A549 (cell line): ENCODE measurements around the gene PPP3CA. TPM values are rescaled to one million over a fixed set of nuclear protein-coding genes. Genes with fewer than 3 reads are reported as not detected.
"Not testable (repeated sequence)": the region's sequence is repeated elsewhere in the genome, so short reads cannot be mapped to it uniquely, and the experiment has no call there.

Experiments used
- ATAC-seq, 2 experiments: fragments of 200-7000 bp in 1 of 2; fragments of >200 bp in 1 of 2; cut with Nextera tagmentation in 1 of 2; cut with Tn5 transposase in 1 of 2; 3 replicates each; pipeline versions ENCODE4 v1.8.0 to v1.9.1; 2018 to 2020; ENCODE audit warnings: mild to moderate bottlenecking in 1 of 2, moderate library complexity in 1 of 2
- CTCF ChIA-PET: fragments of 300-600 bp; sonication (Branson Sonifier 250); formaldehyde crosslinking; extraction: SDS; loops from one replicate; lab custom pipeline; 2021; ENCODE audit warnings: antibody characterized with exemption, inconsistent platforms; lab: Yijun Ruan, JAX
- POLR2A ChIA-PET: fragments of 350-600 bp; formaldehyde crosslinking; extraction: SDS; loops from one replicate; lab custom pipeline; 2021; ENCODE audit warnings: antibody characterized with exemption, inconsistent platforms; lab: Yijun Ruan, JAX
- DNase-seq, 2 experiments: peaks; one replicate each; pipeline versions ENCODE4 v3.0.0 to v3.0.0-alpha.2; 2011 to 2016; ENCODE audit warnings: low read depth in 1 of 2, low spot score in 1 of 2
- FAIRE-seq: peaks from 2 replicates; lab custom pipeline; 2011; peaks lifted over from hg19 to GRCh38; lab: Jason Lieb, UNC
- H3K27ac ChIP-seq, 2 experiments: fragments of >200 bp; sonication (Bioruptor Twin); formaldehyde crosslinking; 3 replicates each; pipeline ENCODE4 v1.5.1; 2016 to 2017
- H3K4me1 ChIP-seq: fragments of >200 bp; sonication (Bioruptor Twin); formaldehyde crosslinking; 3 replicates; pipeline ENCODE4 v1.6.1; 2016
- H3K4me2 ChIP-seq: fragments of >200 bp; sonication (Bioruptor Twin); formaldehyde crosslinking; 3 replicates; pipeline ENCODE4 v1.6.1; 2016
- H3K4me3 ChIP-seq: fragments of >200 bp; sonication (Bioruptor Twin); formaldehyde crosslinking; 3 replicates; pipeline ENCODE4 v1.5.1; 2016
- H3K9me3 ChIP-seq: fragments of >200 bp; sonication (Bioruptor Twin); formaldehyde crosslinking; 3 replicates; pipeline ENCODE4 v1.6.1; 2016
- CEBPB ChIP-seq, 2 experiments: fragments of >200 bp in 1 of 2; sonication (Bioruptor Twin) in 1 of 2; formaldehyde crosslinking in 1 of 2; IDR thresholded peaks; 2 replicates each; pipeline ENCODE4 v1.6.1; 2012 to 2016
- ELK1 ChIP-seq: fragments of 150-350 bp; IDR thresholded peaks from 2 replicates; pipeline ENCODE4 v1.6.1; 2014; ENCODE audit warnings: low read depth, mild to moderate bottlenecking, low read length
- ESRRA ChIP-seq: fragments of 150-350 bp; IDR thresholded peaks from 2 replicates; pipeline ENCODE4 v1.6.1; 2014; ENCODE audit warnings: mild to moderate bottlenecking, low read length, borderline replicate concordance
- GATA3 ChIP-seq: IDR thresholded peaks from 2 replicates; pipeline ENCODE4 v1.6.1; 2012; ENCODE audit warnings: borderline replicate concordance
- HOXB13 ChIP-seq: fragments of 250-450 bp; sonication (Bioruptor Pico); IDR thresholded peaks from 2 replicates; pipeline ENCODE4 v1.5.0; 2020; ENCODE audit warnings: low read depth, mild to moderate bottlenecking, moderate library complexity
- KDM1A ChIP-seq: fragments of 200-600 bp; sonication (generic); IDR thresholded peaks from 2 replicates; pipeline ENCODE4 v1.6.1; 2016; ENCODE audit warnings: low read depth, mild to moderate bottlenecking
- KDM5A ChIP-seq: fragments of 200-600 bp; sonication (generic); IDR thresholded peaks from 2 replicates; pipeline ENCODE4 v1.6.1; 2016; ENCODE audit warnings: antibody characterized with exemption, mild to moderate bottlenecking
- NR3C1 ChIP-seq: fragments of >200 bp; sonication (Bioruptor Twin); formaldehyde crosslinking; IDR thresholded peaks from 3 replicates; pipeline ENCODE4 v1.6.1; 2017
- REST ChIP-seq: fragments of 200-600 bp; sonication (generic); IDR thresholded peaks from 2 replicates; pipeline ENCODE4 v1.6.1; 2016; ENCODE audit warnings: antibody characterized with exemption, mild to moderate bottlenecking, moderate library complexity
- SMC3 ChIP-seq: fragments of >200 bp; sonication (Bioruptor Twin); formaldehyde crosslinking; IDR thresholded peaks from 3 replicates; pipeline ENCODE4 v1.6.1; 2018; ENCODE audit warnings: inconsistent platforms
- ZFP36 ChIP-seq: fragments of 450-650 bp; IDR thresholded peaks from 2 replicates; pipeline ENCODE4 v1.6.1; 2014; ENCODE audit warnings: borderline replicate concordance; ENCODE audit not compliant: partially characterized antibody
- ZSCAN20 ChIP-seq: fragments of 250-450 bp; sonication (Bioruptor Pico); IDR thresholded peaks from 2 replicates; pipeline ENCODE4 v1.8.0; 2022; ENCODE audit warnings: mild to moderate bottlenecking, moderate library complexity
- WGBS: methylation state at CpG from one replicate; pipeline ENCODE4 v1.1.6; 2017; ENCODE audit errors: missing lambda C conversion rate; 5-methylcytosine and 5-hydroxymethylcytosine counted together
- polyA plus RNA-seq, 4 experiments: library from polyadenylated mRNA; depleted of rRNA in 3 of 4; stranded (reverse); fragments of >200 nt; fragmentation: RNase III in 1 of 4; extraction: RNeasy Plus Mini Kit Qiagen cat#74134 plus additional on column Dnase treatment in 1 of 4; gene quantifications; 2 replicates in 3 of 4; 3 replicates in 1 of 4; pipeline ENCODE4 v1.2.3, GENCODE V29; 2011 to 2017
- TF ChIP-seq, protein P1 (sequence below): fragments of >200 bp; sonication (Bioruptor Twin); formaldehyde crosslinking; IDR thresholded peaks from 2 replicates; pipeline ENCODE4 v1.6.1; 2016
- TF ChIP-seq, protein P2 (sequence below): IDR thresholded peaks from 2 replicates; pipeline ENCODE4 v1.6.1; 2012; ENCODE audit warnings: low read depth, borderline replicate concordance

The PPP3CA gene
- polyA plus RNA-seq, 2 of the 4 experiments (the other 2 are of a cell fraction): 21.4 to 42.4 TPM

DNA sequence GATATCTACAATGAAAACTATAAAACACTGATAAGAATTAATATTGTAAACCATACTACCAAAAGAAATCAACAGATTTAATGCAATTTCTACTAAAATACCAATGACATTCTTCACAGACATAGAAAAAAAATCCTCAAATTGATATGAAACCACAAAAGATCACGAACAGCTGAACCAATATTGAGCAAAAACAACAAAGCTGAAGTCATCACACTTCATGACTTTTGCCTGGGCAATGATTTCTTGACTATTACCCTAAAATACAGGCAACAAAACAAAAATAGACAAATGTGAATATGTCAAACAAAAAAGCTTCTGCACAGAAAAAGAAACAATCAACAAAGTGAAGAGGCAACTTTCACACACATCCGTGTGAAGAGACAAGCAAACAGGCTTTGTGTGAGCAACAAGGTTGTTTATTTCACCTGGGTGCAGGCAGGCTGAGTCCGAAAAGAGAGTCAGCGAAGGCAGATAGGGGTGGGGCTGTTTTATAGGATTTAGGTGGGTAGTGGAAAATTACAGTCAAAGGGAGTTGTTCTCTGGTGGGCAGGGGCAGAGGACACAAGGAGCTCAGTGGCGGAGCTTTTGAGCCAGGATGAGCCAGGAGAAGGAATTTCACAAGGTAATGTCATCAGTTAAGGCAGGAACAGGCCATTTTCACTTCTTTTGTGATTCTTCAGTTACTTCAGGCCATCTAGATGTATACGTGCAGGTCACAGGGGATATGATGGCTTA lies 355.8 kb downstream of the PPP3CA start:
- H3K27ac ChIP-seq, ATAC-seq, H3K4me1 ChIP-seq, H3K4me3 ChIP-seq, CTCF ChIA-PET, POLR2A ChIA-PET, DNase-seq, FAIRE-seq, H3K9me3 ChIP-seq, H3K4me2 ChIP-seq: not testable (repeated sequence)
- WGBS: 75% methylated on average over 6 of the region's 6 CpGs

DNA sequence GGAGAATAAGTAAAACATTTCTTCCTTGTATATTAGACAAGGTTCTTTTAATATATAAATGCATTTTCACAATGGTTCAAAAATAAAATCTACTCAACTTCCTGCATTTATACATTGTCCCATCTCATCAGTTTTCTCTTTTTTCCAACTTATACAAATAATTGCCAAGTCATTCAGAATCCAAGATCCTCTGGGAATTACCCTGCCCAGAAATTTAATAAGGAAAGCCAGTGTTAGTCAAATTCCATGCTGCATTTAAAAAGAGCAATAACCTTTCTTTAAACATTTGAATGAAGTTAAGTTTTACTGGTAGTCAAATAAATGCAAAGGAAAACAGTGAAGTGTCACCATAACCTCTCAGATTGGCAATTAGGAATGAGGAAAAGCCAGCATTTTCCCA lies 357.9 kb downstream of the PPP3CA start:
- no peak for FAIRE-seq
- TF ChIP-seq, protein P1, sequence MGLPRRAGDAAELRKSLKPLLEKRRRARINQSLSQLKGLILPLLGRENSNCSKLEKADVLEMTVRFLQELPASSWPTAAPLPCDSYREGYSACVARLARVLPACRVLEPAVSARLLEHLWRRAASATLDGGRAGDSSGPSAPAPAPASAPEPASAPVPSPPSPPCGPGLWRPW: no peak
- TF ChIP-seq NR3C1 (no peak), ZSCAN20 (no peak), ELK1 (no peak), GATA3 (no peak), KDM1A (no peak), ZFP36 (no peak), CEBPB (IDR thresholded peaks at IDR 0.05) (no peak), SMC3 (no peak)
- TF ChIP-seq, protein P2, sequence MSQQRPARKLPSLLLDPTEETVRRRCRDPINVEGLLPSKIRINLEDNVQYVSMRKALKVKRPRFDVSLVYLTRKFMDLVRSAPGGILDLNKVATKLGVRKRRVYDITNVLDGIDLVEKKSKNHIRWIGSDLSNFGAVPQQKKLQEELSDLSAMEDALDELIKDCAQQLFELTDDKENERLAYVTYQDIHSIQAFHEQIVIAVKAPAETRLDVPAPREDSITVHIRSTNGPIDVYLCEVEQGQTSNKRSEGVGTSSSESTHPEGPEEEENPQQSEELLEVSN: no peak

GRCh38 chr4:100988876-100989275 lies 358.4 kb downstream of the PPP3CA start:
- WGBS: 45% methylated on average over 4 of the region's 4 CpGs
- Histone ChIP-seq H3K4me3 (no peak overlapping the region), H3K4me2 (no peak overlapping the region), H3K27ac (no peak overlapping the region), H3K4me1 (no peaks in the 10 kb centered on the region), H3K9me3 (no peaks in the 10 kb centered on the region)
- CTCF ChIA-PET: no interaction called here
- FAIRE-seq (no peak), DNase-seq (no peak), ATAC-seq (no peak)
- TF ChIP-seq ESRRA: no peak
- no peak for TF ChIP-seq KDM5A
- TF ChIP-seq HOXB13 (CRISPR knock-in tag): no peak
- TF ChIP-seq REST: no peak
- TF ChIP-seq, protein P1: no peak
- POLR2A ChIA-PET: no interaction called here

More for the DNA sequence above, 357.9 kb downstream of the PPP3CA start:
- Histone ChIP-seq H3K4me2 (no peak overlapping the region), H3K27ac (no peak overlapping the region), H3K9me3 (no peaks in the 10 kb centered on the region), H3K4me1 (no peaks in the 10 kb centered on the region), H3K4me3 (no peak overlapping the region)
- ATAC-seq (no peak), DNase-seq (no peak)
- POLR2A ChIA-PET: no interaction called here
- CTCF ChIA-PET: no interaction called here
